ENCODE results near the gene SLC25A26. TPM values are rescaled to one million over a fixed set of nuclear protein-coding genes. Genes with fewer than 3 reads are reported as not detected.
"Not testable (repeated sequence)": the region's sequence is repeated elsewhere in the genome, so short reads cannot be mapped to it uniquely, and the experiment has no call there.

Gene SLC25A26
- total and polyA plus RNA-seq, 5 donors from 2014 or later: 23.4 to 47.7 (median 33.0) TPM

DNA sequence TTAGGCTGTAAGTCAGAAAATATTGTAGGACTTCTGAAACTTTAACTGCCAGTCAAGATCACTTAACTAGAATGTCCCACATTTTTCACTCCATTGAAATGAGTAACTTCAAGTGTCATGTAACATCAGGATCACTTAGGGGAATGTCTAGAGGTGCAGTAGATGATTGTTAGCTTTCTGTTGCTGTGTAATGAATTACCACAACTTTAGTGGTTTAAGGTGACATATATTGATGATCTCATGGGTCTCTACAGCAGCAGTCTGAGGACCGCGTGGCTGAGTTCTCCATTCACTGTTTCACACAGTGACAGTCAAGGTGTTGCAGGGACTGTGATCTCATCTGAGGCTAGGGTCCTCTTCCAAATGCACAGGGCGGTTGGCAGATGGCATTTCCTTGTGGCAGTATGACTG lies 82.7 kb downstream of the SLC25A26 start:
- Histone ChIP-seq H3K27me3 (ENCODE audit: control insufficient read depth, insufficient read depth, low read length) (no peaks in the 10 kb centered on the region), H3K36me3 (ENCODE audit: control insufficient read depth, insufficient read depth, low read length) (no peaks in the 10 kb centered on the region), H3K27ac (ENCODE audit: insufficient read depth, low read length, poor library complexity, severe bottlenecking) (peak overlapping the region; percentile 96), H3K4me3 (ENCODE audit: low read depth, low read length) (peak overlapping the region; percentile 70), H3K4me1 (ENCODE audit: control insufficient read depth, insufficient read depth, low read length, poor library complexity, severe bottlenecking) (peaks cover 81% of the 10 kb centered on the region), H3K9me3 (ENCODE audit: control insufficient read depth in 2 of 2, low read length in 2 of 2) (no peaks in the 10 kb centered on the region)
- peaks cover 0 to 9% (median 2%) of the 10 kb centered on the region in 7 donors for H3K9me3 Mint-ChIP-seq
- H3K27me3 Mint-ChIP-seq: no peaks in the 10 kb centered on the region
- ATAC-seq (ENCODE audit: low read depth in 2 of 2): peak; percentile 55 to 64
- peak overlapping the region in 2 of 3 donors; percentile 100 for H3K27ac Mint-ChIP-seq
- peaks cover 12% of the 10 kb centered on the region for H3K36me3 Mint-ChIP-seq
- H3K4me3 Mint-ChIP-seq: peak overlapping the region; percentile 40 to 76 (median 70)
- DNase-seq: peak; percentile 47 to 76 (median 70)
- peaks cover 11 to 72% (median 38%) of the 10 kb centered on the region in 4 donors for H3K4me1 Mint-ChIP-seq

DNA sequence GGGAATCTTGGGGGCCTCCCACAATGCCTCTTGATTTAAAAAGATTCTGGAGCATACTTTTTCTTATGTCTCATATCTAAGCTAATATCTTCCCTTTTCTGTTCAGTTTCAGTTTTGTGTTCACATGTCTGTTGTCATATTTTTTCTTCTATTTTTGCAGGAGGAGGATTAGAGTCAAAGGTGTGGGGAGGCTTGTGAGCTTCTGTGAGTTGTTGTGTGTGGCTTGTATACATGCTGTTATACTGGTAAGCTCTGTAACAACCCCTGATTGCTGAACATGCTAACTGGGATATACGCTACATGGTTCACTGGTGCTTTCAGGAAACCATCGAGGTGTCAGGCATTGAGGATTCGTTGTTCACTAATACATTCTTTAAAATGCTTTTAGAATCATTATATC lies 83.5 kb downstream of the SLC25A26 start:
- Mint-ChIP-seq H3K4me3 (peak overlapping the region; percentile 66 to 77 (median 74)), H3K9me3 (peaks cover 0 to 9% (median 2%) of the 10 kb centered on the region in 7 donors), H3K4me1 (peaks cover 3 to 67% (median 32%) of the 10 kb centered on the region in 4 donors), H3K27me3 (no peaks in the 10 kb centered on the region), H3K27ac (peak overlapping the region in 2 of 3 donors; percentile 100), H3K36me3 (peaks cover 10% of the 10 kb centered on the region)
- H3K36me3 ChIP-seq (ENCODE audit: control insufficient read depth, insufficient read depth, low read length): no peaks in the 10 kb centered on the region
- DNase-seq (peak in 2 of 3 donors; percentile 35 to 65), ATAC-seq (ENCODE audit: low read depth in 2 of 2) (no peak)
- no peaks in the 10 kb centered on the region for H3K27me3 ChIP-seq (ENCODE audit: control insufficient read depth, insufficient read depth, low read length)
- H3K27ac ChIP-seq (ENCODE audit: insufficient read depth, low read length, poor library complexity, severe bottlenecking): peak overlapping the region; percentile 96
- peaks cover 74% of the 10 kb centered on the region for H3K4me1 ChIP-seq (ENCODE audit: control insufficient read depth, insufficient read depth, low read length, poor library complexity, severe bottlenecking)
- peak overlapping the region; percentile 70 for H3K4me3 ChIP-seq (ENCODE audit: low read depth, low read length)
- no peaks in the 10 kb centered on the region for H3K9me3 ChIP-seq (ENCODE audit: control insufficient read depth in 2 of 2, low read length in 2 of 2)

DNA sequence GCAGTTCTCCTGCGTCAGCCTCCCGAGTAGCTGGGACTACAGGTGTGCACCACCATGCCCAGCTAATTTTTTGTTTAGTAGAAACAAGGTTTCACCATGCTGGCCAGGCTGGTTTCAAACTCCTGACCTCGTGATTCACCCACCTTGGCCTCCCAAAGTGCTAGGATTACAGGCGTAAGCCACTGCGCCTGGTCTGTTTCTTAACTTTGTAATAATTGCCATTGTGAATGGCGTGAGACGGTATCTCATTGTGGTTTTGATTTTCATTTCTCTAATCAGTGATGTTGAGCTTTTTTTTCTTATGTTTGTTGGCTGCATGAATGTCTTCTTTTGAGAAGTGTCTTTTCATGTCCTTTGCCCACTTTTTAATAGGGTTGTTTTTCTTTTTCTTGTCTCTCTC lies 85.3 kb downstream of the SLC25A26 start:
- not testable (repeated sequence) for DNase-seq; H3K36me3 Mint-ChIP-seq; H3K9me3 Mint-ChIP-seq; H3K36me3 ChIP-seq (ENCODE audit: control insufficient read depth, insufficient read depth, low read length); H3K9me3 ChIP-seq (ENCODE audit: control insufficient read depth in 2 of 2, low read length in 2 of 2); ATAC-seq (ENCODE audit: low read depth in 2 of 2); H3K4me3 ChIP-seq (ENCODE audit: low read depth, low read length); H3K27me3 ChIP-seq (ENCODE audit: control insufficient read depth, insufficient read depth, low read length); H3K27me3 Mint-ChIP-seq
- Mint-ChIP-seq H3K4me1 (peaks cover 0 to 59% (median 29%) of the 10 kb centered on the region in 4 donors), H3K27ac (peak overlapping the region in 2 of 3 donors; percentile 93 to 100), H3K4me3 (peak overlapping the region; percentile 11 to 83 (median 42))
- H3K4me1 ChIP-seq (ENCODE audit: control insufficient read depth, insufficient read depth, low read length, poor library complexity, severe bottlenecking): peaks cover 57% of the 10 kb centered on the region
- H3K27ac ChIP-seq (ENCODE audit: insufficient read depth, low read length, poor library complexity, severe bottlenecking): peak overlapping the region; percentile 71

- not testable (repeated sequence) for H3K9me3 Mint-ChIP-seq; H3K9me3 ChIP-seq (ENCODE audit: control insufficient read depth in 2 of 2, low read length in 2 of 2); ATAC-seq (ENCODE audit: low read depth in 2 of 2); H3K27me3 ChIP-seq (ENCODE audit: control insufficient read depth, insufficient read depth, low read length); H3K27me3 Mint-ChIP-seq; H3K36me3 Mint-ChIP-seq; H3K4me3 ChIP-seq (ENCODE audit: low read depth, low read length); H3K36me3 ChIP-seq (ENCODE audit: control insufficient read depth, insufficient read depth, low read length)
- peak in 2 of 3 donors; percentile 55 to 65 for DNase-seq
- Histone ChIP-seq H3K27ac (ENCODE audit: insufficient read depth, low read length, poor library complexity, severe bottlenecking) (peak overlapping the region; percentile 71), H3K4me1 (ENCODE audit: control insufficient read depth, insufficient read depth, low read length, poor library complexity, severe bottlenecking) (peaks cover 55% of the 10 kb centered on the region)
- peak overlapping the region in 2 of 3 donors; percentile 93 to 100 for H3K27ac Mint-ChIP-seq
- peak overlapping the region in 3 of 4 donors; percentile 7 to 61 (median 11) for H3K4me3 Mint-ChIP-seq
- peaks cover 0 to 52% (median 24%) of the 10 kb centered on the region in 4 donors for H3K4me1 Mint-ChIP-seq
These were observed 86.2 kb downstream of the SLC25A26 start for GRCh38 chr3:66306991-66307390.

- ATAC-seq (ENCODE audit: low read depth in 2 of 2): peak; percentile 47 to 74
- peak in 2 of 3 donors; percentile 49 to 58 for DNase-seq
These were observed 91.2 kb downstream of the SLC25A26 start for GRCh38 chr3:66312039-66312438.

GRCh38 chr3:66314455-66314854 lies 93.7 kb downstream of the SLC25A26 start:
- Mint-ChIP-seq H3K36me3 (peaks cover 24% of the 10 kb centered on the region), H3K27me3 (no peaks in the 10 kb centered on the region), H3K4me3 (no peak overlapping the region), H3K9me3 (peaks cover 0 to 12% (median 1%) of the 10 kb centered on the region in 7 donors), H3K4me1 (peaks cover 8 to 34% (median 24%) of the 10 kb centered on the region in 4 donors), H3K27ac (peak overlapping the region in 1 of 3 donors; percentile 28)
- ATAC-seq (ENCODE audit: low read depth in 2 of 2): no peak
- Histone ChIP-seq H3K4me3 (ENCODE audit: low read depth, low read length) (no peak overlapping the region), H3K36me3 (ENCODE audit: control insufficient read depth, insufficient read depth, low read length) (no peaks in the 10 kb centered on the region), H3K9me3 (ENCODE audit: control insufficient read depth in 2 of 2, low read length in 2 of 2) (no peaks in the 10 kb centered on the region), H3K27me3 (ENCODE audit: control insufficient read depth, insufficient read depth, low read length) (no peaks in the 10 kb centered on the region), H3K27ac (ENCODE audit: insufficient read depth, low read length, poor library complexity, severe bottlenecking) (no peak overlapping the region), H3K4me1 (ENCODE audit: control insufficient read depth, insufficient read depth, low read length, poor library complexity, severe bottlenecking) (peaks cover 13% of the 10 kb centered on the region)
- DNase-seq: no peak

More at GRCh38 chr3:66312039-66312438, 91.2 kb downstream of the SLC25A26 start:
- Mint-ChIP-seq H3K4me3 (peak overlapping the region in 2 of 4 donors; percentile 18 to 34), H3K36me3 (peaks cover 17% of the 10 kb centered on the region), H3K27me3 (no peaks in the 10 kb centered on the region), H3K9me3 (peaks cover 0 to 21% (median 3%) of the 10 kb centered on the region in 7 donors), H3K4me1 (peaks cover 0 to 32% (median 26%) of the 10 kb centered on the region in 4 donors), H3K27ac (peak overlapping the region in 1 of 3 donors; percentile 72)
- Histone ChIP-seq H3K4me1 (ENCODE audit: control insufficient read depth, insufficient read depth, low read length, poor library complexity, severe bottlenecking) (peaks cover 20% of the 10 kb centered on the region), H3K36me3 (ENCODE audit: control insufficient read depth, insufficient read depth, low read length) (no peaks in the 10 kb centered on the region), H3K4me3 (ENCODE audit: low read depth, low read length) (peak overlapping the region; percentile 41), H3K27ac (ENCODE audit: insufficient read depth, low read length, poor library complexity, severe bottlenecking) (no peak overlapping the region), H3K27me3 (ENCODE audit: control insufficient read depth, insufficient read depth, low read length) (no peaks in the 10 kb centered on the region), H3K9me3 (ENCODE audit: control insufficient read depth in 2 of 2, low read length in 2 of 2) (no peaks in the 10 kb centered on the region)

GRCh38 chr3:66317750-66318376 lies 97.1 kb downstream of the SLC25A26 start:
- H3K4me3 ChIP-seq (ENCODE audit: low read depth, low read length): no peak overlapping the region
- no peaks in the 10 kb centered on the region for H3K4me1 ChIP-seq (ENCODE audit: control insufficient read depth, insufficient read depth, low read length, poor library complexity, severe bottlenecking)
- no peak overlapping the region for H3K27ac Mint-ChIP-seq
- peaks cover 30% of the 10 kb centered on the region for H3K36me3 Mint-ChIP-seq
- DNase-seq (no peak), ATAC-seq (ENCODE audit: low read depth in 2 of 2) (no peak)
- H3K4me1 Mint-ChIP-seq: peaks cover 25 to 41% (median 36%) of the 10 kb centered on the region in 4 donors
- H3K36me3 ChIP-seq (ENCODE audit: control insufficient read depth, insufficient read depth, low read length): no peaks in the 10 kb centered on the region
- peaks cover 0 to 12% (median 2%) of the 10 kb centered on the region in 7 donors for H3K9me3 Mint-ChIP-seq
- no peaks in the 10 kb centered on the region for H3K27me3 Mint-ChIP-seq
- H3K9me3 ChIP-seq (ENCODE audit: control insufficient read depth in 2 of 2, low read length in 2 of 2): no peaks in the 10 kb centered on the region
- no peaks in the 10 kb centered on the region for H3K27me3 ChIP-seq (ENCODE audit: control insufficient read depth, insufficient read depth, low read length)
- H3K4me3 Mint-ChIP-seq: no peak overlapping the region
- no peak overlapping the region for H3K27ac ChIP-seq (ENCODE audit: insufficient read depth, low read length, poor library complexity, severe bottlenecking)

Data from CD4-positive, CD25-positive, alpha-beta regulatory T cell (primary cell).